Uterus (tissue), 2 donors: ENCODE results near the gene MYO1D.

Experiments
- CTCF ChIP-seq, 4 experiments: fragments of 200-600 bp in 2 of 4; fragments of 450-650 bp in 2 of 4; sonication (generic) in 2 of 4; IDR thresholded peaks; one replicate each; pipeline ENCODE4 v1.5.1; 2016 to 2019; ENCODE audit warnings: antibody characterized with exemption in 4 of 4, mild to moderate bottlenecking in 2 of 4, moderate library complexity in 1 of 4
- POLR2A ChIP-seq, 2 donors: fragments of 450-650 bp; IDR thresholded peaks; one replicate each; pipeline ENCODE4 v1.6.1; 2016; ENCODE audit warnings: antibody characterized with exemption in 2 of 2, mild to moderate bottlenecking in 1 of 2, moderate library complexity in 1 of 2

GRCh38 chr17:32701871-32702270 is 175.1 kb downstream of the MYO1D start:
- TF ChIP-seq CTCF (IDR thresholded peaks at IDR 0.05) (no peak), POLR2A (IDR thresholded peaks at IDR 0.05) (no peak)
